ENCODE measurements around the gene KRTAP5-4. TPM values are rescaled to one million over a fixed set of nuclear protein-coding genes. Genes with fewer than 3 reads are reported as not detected.
"Not testable (repeated sequence)": the region's sequence is repeated elsewhere in the genome, so short reads cannot be mapped to it uniquely, and the experiment has no call there.

KRTAP5-4 gene
- total RNA-seq, 2 donors from 2014 or later, result not detected

- Histone ChIP-seq H3K27me3 (no peaks in the 10 kb centered on the region), H3K27ac (no peak within 1 kb of the TSS), H3K4me1 (peaks cover 15% of the 10 kb centered on the region), H3K36me3 (replicated peaks in 1 of 2; ENCODE audit: insufficient read depth in 1 of 2, low read depth in 2 of 2) (no peaks in the 10 kb centered on the region), H3K9me3 (no peaks in the 10 kb centered on the region), H3K4me3 (no peak within 1 kb of the TSS)
- WGBS, 2 donors, result 71% methylated on average over 1 of the region's 4 CpGs; no CpG with 5 or more reads in 1 of the 2 donors
- intact Hi-C loops (cut with DNase I), result no loop called here
- no peak for ATAC-seq
- TF ChIP-seq POLR2A (IDR thresholded peaks at IDR 0.05), result no peak
- TF ChIP-seq, protein P1, sequence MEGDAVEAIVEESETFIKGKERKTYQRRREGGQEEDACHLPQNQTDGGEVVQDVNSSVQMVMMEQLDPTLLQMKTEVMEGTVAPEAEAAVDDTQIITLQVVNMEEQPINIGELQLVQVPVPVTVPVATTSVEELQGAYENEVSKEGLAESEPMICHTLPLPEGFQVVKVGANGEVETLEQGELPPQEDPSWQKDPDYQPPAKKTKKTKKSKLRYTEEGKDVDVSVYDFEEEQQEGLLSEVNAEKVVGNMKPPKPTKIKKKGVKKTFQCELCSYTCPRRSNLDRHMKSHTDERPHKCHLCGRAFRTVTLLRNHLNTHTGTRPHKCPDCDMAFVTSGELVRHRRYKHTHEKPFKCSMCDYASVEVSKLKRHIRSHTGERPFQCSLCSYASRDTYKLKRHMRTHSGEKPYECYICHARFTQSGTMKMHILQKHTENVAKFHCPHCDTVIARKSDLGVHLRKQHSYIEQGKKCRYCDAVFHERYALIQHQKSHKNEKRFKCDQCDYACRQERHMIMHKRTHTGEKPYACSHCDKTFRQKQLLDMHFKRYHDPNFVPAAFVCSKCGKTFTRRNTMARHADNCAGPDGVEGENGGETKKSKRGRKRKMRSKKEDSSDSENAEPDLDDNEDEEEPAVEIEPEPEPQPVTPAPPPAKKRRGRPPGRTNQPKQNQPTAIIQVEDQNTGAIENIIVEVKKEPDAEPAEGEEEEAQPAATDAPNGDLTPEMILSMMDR (IDR thresholded peaks at IDR 0.05), result no peak
- DNase-seq, result no peak
Observed at GRCh38 chr11:1597994-1598380, 24.0 kb downstream of the KRTAP5-4 start, which contains the start of gene KRTAP5-2. Gene KRTAP5-2, minus strand, starts transcription at chr11:1598294. Its CDS starts 44 bp downstream, at chr11:1598250.

DNA sequence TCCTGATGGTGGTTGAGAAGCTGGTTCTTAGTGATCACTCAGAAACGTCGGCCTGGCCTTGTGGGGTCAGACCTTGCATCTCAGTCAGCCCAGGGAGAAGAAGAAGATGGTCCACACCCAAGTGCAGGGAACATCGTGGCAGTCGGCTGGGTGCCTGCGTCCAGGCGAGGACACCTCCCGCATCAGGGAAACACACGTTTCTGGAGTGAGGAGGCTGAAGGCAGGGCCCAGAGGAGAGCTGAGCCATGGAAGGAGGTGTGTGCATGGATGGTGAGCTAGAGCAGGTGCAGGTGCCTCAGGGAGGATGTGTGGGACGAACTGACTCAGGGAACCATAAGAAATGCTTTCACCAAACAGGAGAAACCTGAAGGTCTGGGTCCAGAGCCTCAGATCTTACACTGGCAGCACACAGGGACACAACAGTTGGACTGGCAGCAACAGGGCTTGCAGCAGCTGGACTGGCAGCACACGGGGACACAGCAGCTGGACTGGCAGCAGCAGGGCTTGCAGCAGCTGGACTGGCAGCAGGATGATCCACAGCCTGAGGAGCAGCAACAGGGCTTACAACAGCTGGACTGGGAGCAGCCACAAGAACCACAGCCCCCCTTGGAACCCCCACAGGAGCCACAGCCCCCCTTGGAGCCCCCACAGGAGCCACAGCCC, 24.5 kb downstream of the KRTAP5-4 start:
- no peak overlapping the region for H3K4me3 ChIP-seq
- no peaks in the 10 kb centered on the region for H3K36me3 ChIP-seq (replicated peaks in 1 of 2; ENCODE audit: insufficient read depth in 1 of 2, low read depth in 2 of 2)
- no peaks in the 10 kb centered on the region for H3K27me3 ChIP-seq
- no peaks in the 10 kb centered on the region for H3K9me3 ChIP-seq
- intact Hi-C loops (cut with DNase I), result no loop called here
- TF ChIP-seq POLR2A (IDR thresholded peaks at IDR 0.05), result no peak
- TF ChIP-seq, protein P1 (IDR thresholded peaks at IDR 0.05), result no peak
- WGBS, 2 donors, result 83 to 88% methylated on average over 6 to 10 of the region's 10 CpGs
- ATAC-seq (no peak), DNase-seq (no peak)
- peaks cover 15% of the 10 kb centered on the region for H3K4me1 ChIP-seq
- H3K27ac ChIP-seq, result no peak overlapping the region

GRCh38 chr11:1596576-1597121, 25.3 kb downstream of the KRTAP5-4 start:
- H3K27me3 ChIP-seq; intact Hi-C loops (cut with DNase I); DNase-seq; H3K36me3 ChIP-seq (replicated peaks in 1 of 2; ENCODE audit: insufficient read depth in 1 of 2, low read depth in 2 of 2); H3K9me3 ChIP-seq; H3K27ac ChIP-seq; ATAC-seq; H3K4me3 ChIP-seq: not testable (repeated sequence)
- WGBS, 2 donors, result 73 to 87% methylated on average over 13 to 15 of the region's 19 CpGs
- H3K4me1 ChIP-seq, result peaks cover 15% of the 10 kb centered on the region

GRCh38 chr11:1595994-1596575, 25.9 kb downstream of the KRTAP5-4 start:
- ATAC-seq; H3K27ac ChIP-seq; DNase-seq; H3K36me3 ChIP-seq (replicated peaks in 1 of 2; ENCODE audit: insufficient read depth in 1 of 2, low read depth in 2 of 2); H3K27me3 ChIP-seq; intact Hi-C loops (cut with DNase I); H3K9me3 ChIP-seq; H3K4me3 ChIP-seq: not testable (repeated sequence)
- peaks cover 15% of the 10 kb centered on the region for H3K4me1 ChIP-seq
- 70 to 71% methylated on average over 11 of the region's 11 CpGs for WGBS, 2 donors

GRCh38 chr11:1592628-1593027, 29.3 kb downstream of the KRTAP5-4 start:
- H3K4me3 ChIP-seq, result no peak overlapping the region
- intact Hi-C loops (cut with DNase I), result no loop called here
- no peak overlapping the region for H3K27ac ChIP-seq
- H3K36me3 ChIP-seq (replicated peaks in 1 of 2; ENCODE audit: insufficient read depth in 1 of 2, low read depth in 2 of 2), result no peaks in the 10 kb centered on the region
- TF ChIP-seq POLR2A (IDR thresholded peaks at IDR 0.05), result no peak
- TF ChIP-seq, protein P1 (IDR thresholded peaks at IDR 0.05), result no peak
- no peaks in the 10 kb centered on the region for H3K9me3 ChIP-seq
- H3K4me1 ChIP-seq, result peaks cover 8% of the 10 kb centered on the region
- no peaks in the 10 kb centered on the region for H3K27me3 ChIP-seq
- ATAC-seq (no peak), DNase-seq (no peak)
- WGBS, 2 donors, result 58 to 74% methylated on average over 9 of the region's 9 CpGs
